Measurements from ENCODE around the gene QSOX2.
"Not testable (repeated sequence)": the region's sequence is repeated elsewhere in the genome, so short reads cannot be mapped to it uniquely, and the experiment has no call there.

The QSOX2 gene

GRCh38 chr9:136281421-136282271 lies 36.0 kb upstream of the QSOX2 start:
- no peak for DNase-seq

- no peak for DNase-seq
These were observed 35.1 kb upstream of the QSOX2 start for GRCh38 chr9:136280535-136281315.

- DNase-seq: no peak
These were observed 33.9 kb upstream of the QSOX2 start for GRCh38 chr9:136279471-136279870.

- no peak for DNase-seq
These were observed 33.3 kb upstream of the QSOX2 start for GRCh38 chr9:136278894-136279293.

- no peak for DNase-seq
These were observed 32.6 kb upstream of the QSOX2 start for GRCh38 chr9:136278221-136278620.

- no peak for DNase-seq
These were observed 32.1 kb upstream of the QSOX2 start for GRCh38 chr9:136277746-136278145.

- no peak for DNase-seq
These were observed 31.1 kb upstream of the QSOX2 start for GRCh38 chr9:136276716-136277115.

- no peak for DNase-seq
These were observed 30.2 kb upstream of the QSOX2 start for GRCh38 chr9:136275655-136276429.

GRCh38 chr9:136274786-136275654 lies 29.4 kb upstream of the QSOX2 start:
- no peak for DNase-seq

- DNase-seq: no peak
These were observed 28.5 kb upstream of the QSOX2 start for GRCh38 chr9:136273921-136274785.

- no peak for DNase-seq
These were observed 27.7 kb upstream of the QSOX2 start for GRCh38 chr9:136273244-136273865.

GRCh38 chr9:136270173-136270705 lies 24.6 kb upstream of the QSOX2 start:
- no peak for DNase-seq

- no peak for DNase-seq
These were observed 23.1 kb upstream of the QSOX2 start for GRCh38 chr9:136268735-136269134.

- no peak for DNase-seq
These were observed 22.7 kb upstream of the QSOX2 start for GRCh38 chr9:136268318-136268717.

- DNase-seq: peak; percentile 45
These were observed 21.9 kb upstream of the QSOX2 start for GRCh38 chr9:136267261-136268111.

GRCh38 chr9:136266641-136267040 lies 21.0 kb upstream of the QSOX2 start:
- not testable (repeated sequence) for DNase-seq

- DNase-seq: no peak
These were observed 20.1 kb upstream of the QSOX2 start for GRCh38 chr9:136265561-136266355.
